GM12878 (cell line): ENCODE measurements around the gene CKS1B. TPM values are rescaled to one million over a fixed set of nuclear protein-coding genes. Genes with fewer than 3 reads are reported as not detected.

ENCODE experiments used
- ATAC-seq: fragments of 200-7000 bp; cut with Tn5 transposase; 3 replicates; pipeline ENCODE4 v1.9.1; 2020; ENCODE audit warnings: mild to moderate bottlenecking, moderate library complexity
- BruUV-seq: library from RNA; stranded (reverse); fragments of 400-500 nt; replicated peaks from 2 replicates; lab custom pipeline; 2021; lab: Mats Ljungman, UMichigan
- CTCF ChIA-PET: fragments of 300-600 bp; sonication (Branson Sonifier 250); formaldehyde crosslinking; extraction: SDS; loops from one replicate; lab custom pipeline; 2021; ENCODE audit warnings: inconsistent platforms; lab: Yijun Ruan, JAX
- POLR2A ChIA-PET: fragments of 350-600 bp; formaldehyde crosslinking; extraction: SDS; loops from one replicate; lab custom pipeline; 2021; ENCODE audit warnings: inconsistent platforms; lab: Charles Lee
- RAD21 ChIA-PET: fragments of 300-600 bp; sonication (Branson Sonifier 250); formaldehyde crosslinking; loops from one replicate; lab custom pipeline; 2023; ENCODE audit warnings: antibody characterized with exemption; ENCODE audit not compliant: unreplicated experiment; lab: Charles Lee
- SMC1A ChIA-PET: fragments of 300-600 bp; sonication (Branson Sonifier 250); formaldehyde crosslinking; loops from one replicate; lab custom pipeline; 2023; ENCODE audit not compliant: unreplicated experiment, uncharacterized antibody; lab: Charles Lee
- DNase-seq: peaks from one replicate; pipeline ENCODE4 v3.0.0-alpha.2; 2011; ENCODE audit warnings: low read depth, low spot score
- FAIRE-seq: peaks from 3 replicates; lab custom pipeline; 2011; peaks lifted over from hg19 to GRCh38; lab: Jason Lieb, UNC
- H2AFZ ChIP-seq: 2 replicates; pipeline ENCODE4 v1.6.0; 2011; ENCODE audit warnings: low read depth, low read length, control low read depth; ENCODE audit not compliant: control insufficient read depth
- H3K27ac ChIP-seq: 2 replicates; pipeline ENCODE4 v1.5.1; 2011; ENCODE audit warnings: control low read depth; ENCODE audit not compliant: control insufficient read depth, insufficient read depth
- H3K27me3 ChIP-seq, 2 experiments: replicated peaks in 1 of 2; 2 replicates each; pipeline versions ENCODE4 v1.6.0 to v1.6.1; 2011; ENCODE audit warnings: low read length in 1 of 2; ENCODE audit not compliant: control insufficient read depth in 2 of 2, insufficient read depth in 2 of 2
- H3K36me3 ChIP-seq, 2 experiments: 2 replicates each; pipeline ENCODE4 v1.5.1; 2011; ENCODE audit warnings: low read length in 1 of 2; ENCODE audit not compliant: control insufficient read depth in 2 of 2, insufficient read depth in 2 of 2
- H3K4me1 ChIP-seq: 2 replicates; pipeline ENCODE4 v1.6.1; 2011; ENCODE audit warnings: mild to moderate bottlenecking, low read length, moderate library complexity, mixed read lengths; ENCODE audit not compliant: control insufficient read depth, insufficient read depth
- H3K4me2 ChIP-seq: 2 replicates; pipeline ENCODE4 v1.6.0; 2011; ENCODE audit warnings: control low read depth; ENCODE audit not compliant: control insufficient read depth, insufficient read depth
- H3K4me3 ChIP-seq: fragments of 200-600 bp; sonication (generic); 2 replicates; pipeline ENCODE4 v1.5.1; 2016
- H3K79me2 ChIP-seq: 2 replicates; pipeline ENCODE4 v1.6.0; 2011; ENCODE audit warnings: low read length; ENCODE audit not compliant: control insufficient read depth, insufficient read depth
- H3K9ac ChIP-seq: 2 replicates; pipeline ENCODE4 v1.8.0; 2011; ENCODE audit warnings: low read length, control low read depth, mixed read lengths; ENCODE audit not compliant: control insufficient read depth, insufficient read depth
- H3K9me3 ChIP-seq: replicated peaks from 3 replicates; pipeline ENCODE4 v1.5.1; 2011; ENCODE audit warnings: mild to moderate bottlenecking, low read length; ENCODE audit not compliant: control insufficient read depth, insufficient read depth
- H4K20me1 ChIP-seq: 2 replicates; pipeline ENCODE4 v1.6.0; 2011; ENCODE audit not compliant: control insufficient read depth, insufficient read depth
- NR2C1 ChIP-seq: fragments of 450-650 bp; IDR thresholded peaks from 2 replicates; pipeline ENCODE4 v1.6.1; 2017; ENCODE audit warnings: antibody characterized with exemption, mild to moderate bottlenecking, moderate library complexity
- SRF ChIP-seq, 2 experiments: IDR thresholded peaks; 2 replicates each; pipeline ENCODE4 v1.6.1; 2011; ENCODE audit warnings: low read depth in 2 of 2, low read length in 2 of 2, mild to moderate bottlenecking in 1 of 2, moderate library complexity in 1 of 2
- WGBS: methylation state at CpG from one replicate; pipeline ENCODE4 v1.1.6; 2016; ENCODE audit warnings: low lambda C conversion rate; ENCODE audit not compliant: insufficient replicate concordance, insufficient coverage; ENCODE audit errors: missing lambda C conversion rate; 5-methylcytosine and 5-hydroxymethylcytosine counted together
- in situ Hi-C: fragments of 300-500 bp; cut with MboI; formaldehyde crosslinking; loops from 9 replicates; pipeline ENCODE4 v1.14.3; 2018; ENCODE audit warnings: mixed read lengths
- intact Hi-C: fragments of 100-400 bp; cut with micrococcal nuclease; formaldehyde crosslinking; loops from one replicate; pipeline ENCODE4 v1.14.2; 2022; ENCODE audit not compliant: unreplicated experiment
- polyA plus RNA-seq, 11 experiments: library from polyadenylated mRNA; depleted of rRNA in 4 of 11; unstranded in 6 of 11; stranded (reverse) in 5 of 11; fragments of >200 nt; fragmentation: Nextera tagmentation in 4 of 11; fragmentation: Illumina TruSeq in 1 of 11; extraction: Ambion mirVana in 4 of 11; extraction: Trizol in 1 of 11; gene quantifications; 1 replicate in 1 of 11; 2 replicates in 10 of 11; pipeline versions ENCODE4 v1.2.1 to v1.2.3, GENCODE V29; 2011 to 2016; ENCODE audit warnings: inconsistent platforms in 2 of 11, missing spikeins in 2 of 11, low read depth in 1 of 11
- total RNA-seq, 4 experiments: library from RNA; depleted of rRNA in 3 of 4; stranded (reverse); fragments of >200 nt in 3 of 4; fragmentation: Illumina TruSeq in 1 of 4; extraction: Trizol in 1 of 4; gene quantifications; 2 replicates each; pipeline versions ENCODE4 v1.2.1 to v1.2.3, GENCODE V29; 2013 to 2021
- TF ChIP-seq, protein P1 (sequence below): fragments of 450-650 bp; IDR thresholded peaks from 2 replicates; pipeline ENCODE4 v1.6.1; 2016; ENCODE audit warnings: mild to moderate bottlenecking, moderate library complexity, borderline replicate concordance

CKS1B gene
- total and polyA plus RNA-seq, 10 of the 15 experiments (the other 5 are each of a cell fraction or from before 2014, with no cell fraction given): 125 to 608 (median 364) TPM

DNA sequence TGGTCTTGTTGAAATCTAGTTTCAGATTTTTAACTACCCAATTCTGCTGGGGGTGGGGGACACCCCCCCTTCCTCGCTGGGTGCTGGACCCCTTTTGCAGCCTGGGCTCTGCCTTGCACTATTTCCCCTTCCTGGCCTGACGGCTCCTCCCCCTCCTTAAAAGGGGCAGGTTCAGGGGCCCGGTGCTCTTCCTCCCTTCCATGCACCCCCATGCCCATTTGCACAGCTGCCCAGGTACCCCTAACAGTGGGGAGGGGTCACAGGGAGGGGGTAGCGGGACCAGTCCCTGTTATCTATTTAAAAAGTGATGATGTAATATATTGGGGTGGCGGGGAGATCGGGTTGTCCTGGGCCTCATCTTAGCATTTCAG is 43.5 kb downstream of the CKS1B start:
- Histone ChIP-seq H3K79me2 (no peaks in the 10 kb centered on the region; the same call in 1 of the 2 replicates), H3K9ac (peak overlapping the region; percentile 59), H3K4me1 (peaks cover 23% of the 10 kb centered on the region), H4K20me1 (no peaks in the 10 kb centered on the region), H3K27ac (peak overlapping the region; percentile 75), H3K4me2 (peak overlapping the region; percentile 90), H3K9me3 (no peaks in the 10 kb centered on the region), H3K27me3 (no peaks in the 10 kb centered on the region; a peak in 1 of 4 replicates), H3K4me3 (peak overlapping the region; percentile 65), H2AFZ (peak overlapping the region; percentile 61), H3K36me3 (peaks cover 0 to 15% of the 10 kb centered on the region in 2 experiments; a peak in 3 of 4 replicates)
- TF ChIP-seq NR2C1 (no peak), SRF (IDR thresholded peaks at IDR 0.05; ENCODE audit: low read depth in 2 of 2, low read length in 2 of 2) (peak in 1 of 2 experiments; percentile 33; a peak in 1 of 4 replicates)
- TF ChIP-seq, protein P1, sequence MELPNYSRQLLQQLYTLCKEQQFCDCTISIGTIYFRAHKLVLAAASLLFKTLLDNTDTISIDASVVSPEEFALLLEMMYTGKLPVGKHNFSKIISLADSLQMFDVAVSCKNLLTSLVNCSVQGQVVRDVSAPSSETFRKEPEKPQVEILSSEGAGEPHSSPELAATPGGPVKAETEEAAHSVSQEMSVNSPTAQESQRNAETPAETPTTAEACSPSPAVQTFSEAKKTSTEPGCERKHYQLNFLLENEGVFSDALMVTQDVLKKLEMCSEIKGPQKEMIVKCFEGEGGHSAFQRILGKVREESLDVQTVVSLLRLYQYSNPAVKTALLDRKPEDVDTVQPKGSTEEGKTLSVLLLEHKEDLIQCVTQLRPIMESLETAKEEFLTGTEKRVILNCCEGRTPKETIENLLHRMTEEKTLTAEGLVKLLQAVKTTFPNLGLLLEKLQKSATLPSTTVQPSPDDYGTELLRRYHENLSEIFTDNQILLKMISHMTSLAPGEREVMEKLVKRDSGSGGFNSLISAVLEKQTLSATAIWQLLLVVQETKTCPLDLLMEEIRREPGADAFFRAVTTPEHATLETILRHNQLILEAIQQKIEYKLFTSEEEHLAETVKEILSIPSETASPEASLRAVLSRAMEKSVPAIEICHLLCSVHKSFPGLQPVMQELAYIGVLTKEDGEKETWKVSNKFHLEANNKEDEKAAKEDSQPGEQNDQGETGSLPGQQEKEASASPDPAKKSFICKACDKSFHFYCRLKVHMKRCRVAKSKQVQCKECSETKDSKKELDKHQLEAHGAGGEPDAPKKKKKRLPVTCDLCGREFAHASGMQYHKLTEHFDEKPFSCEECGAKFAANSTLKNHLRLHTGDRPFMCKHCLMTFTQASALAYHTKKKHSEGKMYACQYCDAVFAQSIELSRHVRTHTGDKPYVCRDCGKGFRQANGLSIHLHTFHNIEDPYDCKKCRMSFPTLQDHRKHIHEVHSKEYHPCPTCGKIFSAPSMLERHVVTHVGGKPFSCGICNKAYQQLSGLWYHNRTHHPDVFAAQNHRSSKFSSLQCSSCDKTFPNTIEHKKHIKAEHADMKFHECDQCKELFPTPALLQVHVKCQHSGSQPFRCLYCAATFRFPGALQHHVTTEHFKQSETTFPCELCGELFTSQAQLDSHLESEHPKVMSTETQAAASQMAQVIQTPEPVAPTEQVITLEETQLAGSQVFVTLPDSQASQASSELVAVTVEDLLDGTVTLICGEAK: peak; percentile 39; the same call in 1 of the 2 replicates
- FAIRE-seq: no peak
- no TSS peak for BruUV-seq
- 26% methylated on average over 6 of the region's 6 CpGs for WGBS
- in situ Hi-C loops: no loop called here
- peak; percentile 56 for ATAC-seq
- ChIA-PET RAD21 (interaction anchor here (0.5 to 3.1 kb wide), 17 partner anchors 8 to 653 kb away, joined by 3 to 14 read pairs (median 4); partner anchors contain the start of genes ADAM15, PBXIP1, SHC1 and ZBTB7B), POLR2A (interaction anchor here (0.7 to 2.8 kb wide), 9 partner anchors 10 to 82 kb away, joined by 3 to 11 read pairs (median 5); partner anchors contain the start of genes FLAD1, PMVK and SHC1), CTCF (interaction anchor here (0.5 to 4.2 kb wide), 29 partner anchors 11 to 599 kb away, joined by 3 to 42 read pairs (median 5); partner anchors contain the start of genes ADAM15, FLAD1, KRTCAP2 and PBXIP1), SMC1A (interaction anchor here (0.6 to 2.8 kb wide), 11 partner anchors 11 to 620 kb away, joined by 3 to 14 read pairs (median 4); partner anchors contain the start of genes FLAD1, PBXIP1, PYGO2 and SHC1)
- no peak for DNase-seq
- intact Hi-C loops: loop anchor here (1.0 to 2.0 kb wide), 3 partner anchors 15 to 43 kb away; partner anchors contain the start of gene ZBTB7B
